ENCODE data around the gene NTF3. TPM values are rescaled to one million over a fixed set of nuclear protein-coding genes. Genes with fewer than 3 reads are reported as not detected.

Gene NTF3
- total RNA-seq, 3 donors from 2014 or later = not detected

DNA sequence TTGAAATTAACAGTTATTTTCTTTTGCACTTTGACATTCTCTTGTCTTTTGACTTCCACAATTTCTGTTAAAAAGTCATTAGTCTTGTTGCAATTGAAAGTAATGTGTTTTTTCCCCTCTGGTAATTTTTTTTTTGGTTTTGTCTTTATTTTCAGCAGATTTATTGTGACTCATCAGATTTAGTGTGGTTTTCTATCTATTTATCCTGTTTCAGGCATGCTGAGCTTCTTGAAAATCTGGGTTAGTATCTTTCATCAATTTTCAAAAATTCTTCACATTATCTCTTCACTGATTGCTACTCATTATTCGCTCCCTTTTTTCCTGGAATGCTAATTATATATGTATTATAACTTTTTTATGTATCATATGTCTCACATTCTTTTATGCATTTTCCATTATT is 15.3 kb upstream of the NTF3 start:
- DNase-seq (no peak), ATAC-seq (no peak)
- Mint-ChIP-seq H3K4me1 (ENCODE audit: low read depth) (no peaks in the 10 kb centered on the region), H3K4me3 (no peak overlapping the region), H3K27me3 (ENCODE audit: low read depth) (peaks cover 8% of the 10 kb centered on the region), H3K36me3 (ENCODE audit: insufficient read depth) (no peaks in the 10 kb centered on the region), H3K9me3 (peaks cover 9% of the 10 kb centered on the region)

DNA sequence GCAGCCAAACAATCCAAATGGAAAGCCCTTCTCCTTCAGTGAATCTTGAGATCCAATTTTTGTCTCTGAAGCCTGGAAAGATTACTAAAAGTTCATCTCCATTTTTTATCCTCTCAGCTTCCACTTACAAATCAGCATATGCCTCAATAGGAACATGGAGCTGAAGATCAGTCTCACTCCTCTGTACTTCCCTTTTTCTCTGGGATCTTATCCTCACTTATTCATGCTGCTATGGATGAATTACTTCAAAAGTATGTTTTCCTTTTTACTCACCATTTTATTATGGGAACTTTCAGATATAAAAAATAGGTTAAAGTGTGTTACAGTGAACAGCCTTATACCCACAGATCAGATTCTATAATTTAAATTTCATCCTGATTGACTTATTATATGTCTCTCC is 14.4 kb upstream of the NTF3 start:
- Mint-ChIP-seq H3K9me3 (peaks cover under 1% of the 10 kb centered on the region), H3K36me3 (ENCODE audit: insufficient read depth) (no peaks in the 10 kb centered on the region), H3K4me1 (ENCODE audit: low read depth) (no peaks in the 10 kb centered on the region), H3K4me3 (no peak overlapping the region), H3K27me3 (ENCODE audit: low read depth) (peaks cover 9% of the 10 kb centered on the region)
- ATAC-seq (no peak), DNase-seq (no peak)

DNA sequence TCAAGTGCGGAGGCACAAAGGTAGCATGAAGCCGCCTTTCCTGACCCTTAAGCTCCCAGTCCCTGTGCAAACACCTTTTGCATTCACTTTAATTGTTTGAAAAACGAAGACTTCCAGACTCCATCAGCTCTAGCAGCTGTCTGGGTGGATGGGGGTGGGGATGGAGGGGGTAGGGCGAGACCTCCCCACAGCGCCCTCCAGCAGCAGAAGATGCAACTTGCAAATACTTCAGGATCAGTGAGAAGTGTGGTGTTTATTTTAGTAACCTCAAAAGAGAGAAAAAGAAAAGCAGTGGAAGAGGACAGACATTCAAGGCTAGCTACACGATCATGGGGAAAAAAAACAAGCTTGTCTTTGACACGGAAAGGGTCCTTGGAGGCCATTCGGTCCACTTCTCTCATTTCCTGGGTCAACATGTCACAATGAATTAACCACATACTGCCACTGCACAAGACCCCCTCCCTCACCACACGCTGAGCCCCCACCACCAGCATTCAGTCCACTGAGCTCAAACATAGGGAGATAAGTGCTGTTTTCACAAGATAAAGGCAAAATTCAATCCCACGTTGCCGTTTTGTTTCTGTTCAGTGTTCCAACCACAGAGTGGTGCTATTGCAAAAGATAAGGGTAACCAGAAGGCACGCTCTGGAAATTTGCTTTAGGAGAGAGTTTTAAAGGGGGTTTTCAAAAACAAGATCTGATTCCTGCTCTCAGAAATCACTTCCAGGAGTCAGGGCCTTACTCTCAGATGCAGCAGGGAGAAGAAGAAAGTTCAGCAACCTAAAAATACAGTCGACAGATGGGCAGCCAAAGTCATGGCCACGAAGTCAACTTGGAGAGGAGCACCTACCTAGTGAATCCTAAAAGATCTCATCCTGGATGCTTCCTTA is 3.3 kb upstream of the NTF3 start:
- H3K4me1 Mint-ChIP-seq (ENCODE audit: low read depth) = peaks cover 9% of the 10 kb centered on the region
- H3K9me3 Mint-ChIP-seq = no peaks in the 10 kb centered on the region
- DNase-seq (no peak), ATAC-seq (no peak)
- no peak overlapping the region for H3K4me3 Mint-ChIP-seq
- H3K27me3 Mint-ChIP-seq (ENCODE audit: low read depth) = peaks cover 43% of the 10 kb centered on the region
- H3K36me3 Mint-ChIP-seq (ENCODE audit: insufficient read depth) = no peaks in the 10 kb centered on the region

DNA sequence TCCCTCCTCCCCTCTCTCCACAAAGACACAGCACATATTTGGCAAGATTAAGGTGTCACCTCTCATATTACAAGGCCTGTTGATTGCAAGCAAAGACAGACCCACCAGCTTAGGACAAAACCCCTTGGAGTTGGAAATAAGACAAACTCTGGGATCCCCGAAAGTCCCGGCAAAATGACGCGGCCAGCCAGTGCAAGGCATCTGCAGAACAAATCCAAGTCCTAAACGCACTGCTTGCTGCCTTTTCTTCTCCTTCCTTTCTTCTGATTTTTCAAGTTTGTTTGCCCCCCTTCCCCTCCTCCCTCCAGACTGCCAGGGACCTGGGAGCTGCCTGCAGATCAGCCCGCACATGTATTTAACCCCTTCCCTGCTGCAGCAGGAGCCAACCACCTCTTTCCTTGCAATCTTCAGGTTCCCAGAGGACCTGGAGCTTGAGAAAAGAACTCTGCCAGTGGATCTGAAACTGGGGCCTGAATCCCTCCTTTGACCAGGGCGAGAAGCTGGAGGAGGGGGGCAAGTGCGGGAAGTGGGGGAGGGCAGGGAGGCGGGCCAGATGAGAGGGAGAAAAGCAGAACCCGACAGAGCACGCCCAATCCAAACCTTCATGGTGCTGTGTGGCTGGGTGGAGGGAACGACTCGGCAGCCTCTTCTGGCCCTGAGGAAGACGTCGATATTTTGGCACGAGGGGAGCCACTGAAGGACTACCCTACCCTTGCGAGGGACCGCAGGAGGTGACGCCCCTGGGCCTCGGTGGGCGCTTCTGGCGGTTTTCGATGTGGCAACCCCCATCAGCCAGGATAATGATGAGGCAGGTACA is 2.0 kb upstream of the NTF3 start:
- ATAC-seq = no peak
- Mint-ChIP-seq H3K36me3 (ENCODE audit: insufficient read depth) (no peaks in the 10 kb centered on the region), H3K27me3 (ENCODE audit: low read depth) (peaks cover 43% of the 10 kb centered on the region), H3K4me1 (ENCODE audit: low read depth) (peaks cover 9% of the 10 kb centered on the region), H3K9me3 (no peaks in the 10 kb centered on the region), H3K4me3 (no peak overlapping the region)
- DNase-seq = no peak

DNA sequence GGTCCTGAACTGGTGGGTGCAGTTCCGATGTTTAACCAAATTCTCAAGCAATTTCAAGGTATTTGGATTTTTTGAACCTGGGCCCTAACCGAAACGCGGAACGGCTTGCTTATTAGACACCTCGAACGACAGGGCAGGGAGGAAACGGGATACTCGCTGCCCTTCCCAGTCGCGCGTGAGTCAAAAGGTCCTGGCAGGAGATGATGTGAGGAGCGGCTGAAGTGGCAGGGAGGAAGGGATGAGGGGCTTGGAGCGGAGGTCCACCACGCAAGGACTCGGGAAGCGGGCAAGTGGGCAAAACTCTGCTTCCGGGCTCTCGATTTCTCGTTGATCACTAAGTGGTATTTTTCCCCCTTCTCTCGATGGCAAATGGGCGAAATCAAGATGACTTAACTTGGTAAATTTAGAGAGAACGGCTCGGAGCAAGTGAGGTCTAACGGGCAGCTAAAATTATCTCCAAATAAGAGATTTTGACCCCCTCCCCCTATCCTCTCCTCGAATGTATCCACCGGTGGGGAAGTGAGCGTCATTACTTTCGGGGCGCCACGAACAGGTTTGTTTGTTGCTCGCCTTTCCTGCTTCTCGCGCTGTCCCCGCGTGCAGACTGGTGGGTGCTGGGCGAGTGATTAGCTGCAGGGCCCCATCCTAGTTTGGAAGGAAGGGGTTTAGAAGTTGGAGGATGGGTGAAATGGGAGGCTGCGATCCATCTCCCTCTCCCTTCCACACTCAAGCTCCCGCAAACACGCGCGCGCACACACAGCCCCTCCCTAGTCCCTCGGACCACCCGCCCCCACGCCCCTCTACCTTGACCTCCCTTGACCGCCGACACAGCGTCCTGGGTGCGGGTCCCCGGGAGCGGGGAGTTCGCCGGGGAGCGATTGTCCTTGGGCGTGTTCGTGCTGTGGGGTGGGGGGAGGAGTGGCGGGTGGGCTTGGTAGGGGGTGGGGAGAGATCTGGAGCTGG is 986 bp upstream of the NTF3 start:
- no peak for DNase-seq
- H3K4me3 Mint-ChIP-seq = no peak overlapping the region
- H3K36me3 Mint-ChIP-seq (ENCODE audit: insufficient read depth) = no peaks in the 10 kb centered on the region
- ATAC-seq = no peak
- peaks cover 9% of the 10 kb centered on the region for H3K4me1 Mint-ChIP-seq (ENCODE audit: low read depth)
- H3K27me3 Mint-ChIP-seq (ENCODE audit: low read depth) = peaks cover 40% of the 10 kb centered on the region
- H3K9me3 Mint-ChIP-seq = no peaks in the 10 kb centered on the region

DNA sequence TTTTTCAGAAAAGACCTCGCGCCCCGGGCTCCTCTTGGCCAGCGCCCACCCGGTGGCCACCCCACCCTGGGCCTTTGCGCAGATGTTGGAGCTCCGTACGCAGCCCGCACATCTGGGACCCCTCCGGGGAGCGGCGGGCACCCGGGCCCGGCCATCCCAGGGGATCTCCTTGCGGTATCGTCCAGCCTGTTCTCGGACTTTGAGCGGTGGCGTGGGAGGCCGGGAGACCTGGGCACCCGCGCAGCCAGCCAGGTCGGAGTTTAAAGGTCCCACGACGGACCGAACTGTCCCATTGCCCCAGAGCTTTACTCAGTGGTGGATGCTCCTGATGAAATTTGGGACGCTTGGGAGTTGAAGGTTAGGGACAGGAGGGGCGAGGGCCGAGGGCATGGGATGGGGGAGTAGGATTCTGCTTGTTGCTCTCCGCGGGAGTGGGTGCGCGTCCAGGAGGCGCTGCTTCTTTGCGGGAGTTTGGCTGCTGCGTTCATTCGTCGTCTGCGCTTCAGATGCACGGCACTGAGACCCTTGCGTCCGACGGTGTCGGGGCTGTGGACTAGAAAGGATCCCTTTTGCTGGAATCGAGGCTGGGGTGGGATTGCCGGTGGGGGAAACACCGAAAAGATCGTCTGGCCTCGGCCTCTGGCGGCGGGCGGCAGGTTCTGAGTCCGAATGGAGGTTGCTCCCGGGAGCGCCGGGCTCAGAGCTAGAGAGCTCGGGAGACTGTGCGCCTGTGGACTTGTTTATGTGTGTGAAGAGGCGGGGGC is 1.4 kb downstream of the NTF3 start:
- Mint-ChIP-seq H3K36me3 (ENCODE audit: insufficient read depth) (no peaks in the 10 kb centered on the region), H3K27me3 (ENCODE audit: low read depth) (peaks cover 47% of the 10 kb centered on the region), H3K4me1 (ENCODE audit: low read depth) (peaks cover 9% of the 10 kb centered on the region), H3K9me3 (no peaks in the 10 kb centered on the region), H3K4me3 (no peak overlapping the region)
- no peak for DNase-seq
- no peak for ATAC-seq

DNA sequence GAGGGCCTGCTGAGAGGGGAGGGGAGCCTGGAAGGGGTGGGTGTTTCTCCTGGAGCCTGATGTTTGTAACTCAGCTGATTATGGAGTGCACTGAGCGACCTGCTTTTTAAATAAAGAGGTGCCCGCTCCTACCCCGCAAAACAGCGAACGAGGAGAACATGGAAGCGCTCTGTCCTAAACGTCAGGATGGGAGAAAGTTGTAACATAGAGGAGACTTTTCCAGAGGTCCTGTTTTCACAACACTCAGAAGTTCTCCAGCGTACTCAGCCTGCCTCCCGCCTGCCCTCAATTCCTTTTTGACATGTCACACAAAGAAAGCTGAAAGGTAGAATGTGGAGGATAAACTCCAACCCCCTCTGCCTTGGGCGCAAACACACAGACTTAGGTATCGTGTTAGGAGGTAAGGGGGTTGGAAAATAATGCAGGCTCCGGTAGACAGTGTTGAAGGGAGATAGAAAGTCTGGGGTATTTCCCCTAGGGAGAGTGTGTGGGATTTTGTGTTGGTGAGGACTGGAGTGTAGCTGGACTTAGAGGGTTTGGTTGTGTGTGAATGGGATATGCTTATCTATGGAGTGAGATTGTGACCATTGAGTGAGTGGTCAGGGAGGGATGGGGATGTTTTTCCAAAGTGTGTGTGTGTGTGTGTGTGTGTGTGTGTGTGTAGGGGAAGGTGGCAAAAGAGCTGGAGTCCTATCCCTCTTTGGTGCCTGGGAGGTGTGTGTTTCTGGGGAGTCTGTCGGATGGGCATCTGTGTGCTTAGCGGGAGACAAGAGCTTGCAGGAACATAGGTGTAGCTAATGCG is 2.1 kb downstream of the NTF3 start:
- ATAC-seq (no peak), DNase-seq (no peak)
- Mint-ChIP-seq H3K9me3 (no peaks in the 10 kb centered on the region), H3K27me3 (ENCODE audit: low read depth) (peaks cover 42% of the 10 kb centered on the region), H3K4me3 (no peak overlapping the region), H3K4me1 (ENCODE audit: low read depth) (peaks cover 9% of the 10 kb centered on the region), H3K36me3 (ENCODE audit: insufficient read depth) (no peaks in the 10 kb centered on the region)

DNA sequence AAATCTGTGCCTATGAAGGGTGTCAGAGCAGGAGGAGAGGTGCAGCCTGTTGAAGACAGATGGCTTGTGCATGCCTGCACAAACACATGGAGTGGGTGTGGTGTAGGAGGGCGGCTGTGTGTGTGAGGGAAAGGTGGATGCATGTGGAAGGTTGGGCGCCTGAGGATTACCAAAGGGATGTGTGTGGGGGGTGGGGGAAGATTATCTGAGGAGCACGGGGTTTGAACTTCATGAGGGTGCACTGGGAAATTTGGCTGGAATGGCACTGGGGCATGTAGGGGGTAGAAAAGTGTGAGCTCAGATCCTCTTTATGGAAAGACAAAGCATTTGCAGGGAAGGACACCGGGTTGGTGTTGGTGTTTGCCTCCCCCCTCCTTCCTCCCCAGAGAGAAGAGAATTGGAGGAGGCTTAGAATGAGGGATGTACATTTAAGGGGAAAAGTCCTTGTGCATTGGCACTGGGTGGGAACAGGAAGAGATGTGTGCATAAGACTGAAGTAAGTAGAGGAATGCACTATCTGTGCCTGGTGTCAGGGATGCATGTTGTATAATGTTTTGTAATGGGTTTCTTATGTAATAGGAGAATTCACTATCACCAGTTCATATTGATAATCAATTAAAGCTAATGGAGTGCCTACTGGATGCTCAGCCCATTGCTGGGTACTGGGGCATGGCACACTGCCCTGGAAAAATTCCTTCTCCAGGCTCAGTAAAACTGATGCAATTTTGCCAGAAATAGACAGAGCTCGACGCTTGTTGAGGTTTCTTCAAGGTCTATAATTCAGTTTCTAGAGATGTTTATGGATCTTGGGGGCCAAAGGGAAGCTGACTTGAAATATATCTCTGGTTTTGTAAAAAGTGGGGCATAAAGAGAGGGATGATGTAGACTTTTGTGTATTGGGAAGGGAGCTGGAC is 3.0 kb downstream of the NTF3 start:
- Mint-ChIP-seq H3K4me3 (no peak overlapping the region), H3K4me1 (ENCODE audit: low read depth) (peaks cover 7% of the 10 kb centered on the region), H3K36me3 (ENCODE audit: insufficient read depth) (no peaks in the 10 kb centered on the region), H3K9me3 (no peaks in the 10 kb centered on the region), H3K27me3 (ENCODE audit: low read depth) (peaks cover 34% of the 10 kb centered on the region)
- DNase-seq (no peak), ATAC-seq (no peak)

DNA sequence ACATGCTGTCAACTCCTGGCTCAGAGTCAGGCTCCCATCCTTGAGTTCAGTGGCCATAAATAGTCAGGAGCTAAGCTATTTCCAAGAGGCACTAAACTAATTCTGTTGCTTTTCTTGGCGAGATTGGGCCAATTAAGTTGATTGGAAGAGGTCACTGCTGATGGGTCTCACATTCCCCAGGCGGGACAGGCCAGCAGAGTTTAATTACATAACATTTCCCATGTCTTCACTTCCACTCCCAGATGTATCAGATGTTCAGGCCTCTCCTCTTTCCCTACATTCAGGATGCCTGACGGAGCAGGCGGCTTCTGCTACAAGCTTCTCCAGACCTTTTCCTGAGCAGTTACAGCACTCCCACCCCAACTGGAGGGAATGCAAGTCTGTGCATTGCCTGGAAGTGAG is 5.3 kb downstream of the NTF3 start:
- DNase-seq = no peak
- H3K4me3 Mint-ChIP-seq = no peak overlapping the region
- peaks cover 16% of the 10 kb centered on the region for H3K27me3 Mint-ChIP-seq (ENCODE audit: low read depth)
- H3K9me3 Mint-ChIP-seq = no peaks in the 10 kb centered on the region
- H3K36me3 Mint-ChIP-seq (ENCODE audit: insufficient read depth) = no peaks in the 10 kb centered on the region
- no peak for ATAC-seq
- H3K4me1 Mint-ChIP-seq (ENCODE audit: low read depth) = no peaks in the 10 kb centered on the region

DNA sequence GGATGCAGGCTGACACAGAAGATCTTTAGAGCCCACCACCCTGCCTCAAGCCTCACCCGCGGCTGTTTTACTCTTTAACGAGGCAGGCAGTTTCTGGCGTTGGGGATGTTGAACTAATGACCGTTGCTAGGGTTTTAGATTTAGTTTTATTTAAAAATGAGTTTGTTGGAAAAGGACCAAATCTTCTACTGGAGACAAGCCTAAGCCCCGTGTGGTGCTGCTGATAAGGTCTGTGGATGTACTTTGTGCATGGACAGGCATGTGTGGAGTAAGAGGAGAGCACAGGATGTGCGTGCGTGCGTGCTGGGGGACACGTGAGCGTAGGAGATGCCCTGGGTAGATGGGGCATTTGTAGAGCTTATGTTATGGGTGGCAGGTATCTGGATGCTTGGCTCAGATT is 5.7 kb downstream of the NTF3 start:
- DNase-seq = no peak
- no peaks in the 10 kb centered on the region for H3K36me3 Mint-ChIP-seq (ENCODE audit: insufficient read depth)
- ATAC-seq = no peak
- H3K27me3 Mint-ChIP-seq (ENCODE audit: low read depth) = peaks cover 12% of the 10 kb centered on the region
- H3K9me3 Mint-ChIP-seq = no peaks in the 10 kb centered on the region
- no peaks in the 10 kb centered on the region for H3K4me1 Mint-ChIP-seq (ENCODE audit: low read depth)
- H3K4me3 Mint-ChIP-seq = no peak overlapping the region

DNA sequence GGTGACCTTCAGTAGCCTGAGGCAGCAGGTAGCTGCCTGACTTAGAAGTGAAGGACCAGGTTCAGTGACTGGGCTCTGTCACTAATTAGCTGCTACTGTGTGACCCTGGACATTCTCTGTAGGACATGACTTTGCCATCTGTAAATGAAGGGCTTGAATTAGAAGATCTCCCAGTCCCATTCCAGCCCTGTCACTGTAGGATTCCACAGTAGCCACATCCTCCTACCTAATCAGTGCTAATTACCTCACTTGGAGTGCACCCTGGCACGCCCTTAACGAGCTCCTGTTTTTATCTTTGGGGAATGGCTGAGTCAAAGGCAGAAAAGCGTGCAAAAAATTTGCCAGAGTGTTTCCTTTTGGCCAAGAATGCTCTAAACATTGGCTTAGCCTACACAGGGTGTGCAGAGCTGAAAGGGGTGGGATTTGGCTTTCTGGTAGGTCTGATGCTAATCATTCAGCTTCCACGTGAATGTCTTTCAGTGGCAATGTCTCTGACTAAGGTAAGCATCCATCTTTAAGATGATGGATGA is 6.8 kb downstream of the NTF3 start:
- ATAC-seq (no peak), DNase-seq (no peak)
- Mint-ChIP-seq H3K27me3 (ENCODE audit: low read depth) (peaks cover 11% of the 10 kb centered on the region), H3K9me3 (no peaks in the 10 kb centered on the region), H3K36me3 (ENCODE audit: insufficient read depth) (no peaks in the 10 kb centered on the region), H3K4me3 (no peak overlapping the region), H3K4me1 (ENCODE audit: low read depth) (no peaks in the 10 kb centered on the region)

DNA sequence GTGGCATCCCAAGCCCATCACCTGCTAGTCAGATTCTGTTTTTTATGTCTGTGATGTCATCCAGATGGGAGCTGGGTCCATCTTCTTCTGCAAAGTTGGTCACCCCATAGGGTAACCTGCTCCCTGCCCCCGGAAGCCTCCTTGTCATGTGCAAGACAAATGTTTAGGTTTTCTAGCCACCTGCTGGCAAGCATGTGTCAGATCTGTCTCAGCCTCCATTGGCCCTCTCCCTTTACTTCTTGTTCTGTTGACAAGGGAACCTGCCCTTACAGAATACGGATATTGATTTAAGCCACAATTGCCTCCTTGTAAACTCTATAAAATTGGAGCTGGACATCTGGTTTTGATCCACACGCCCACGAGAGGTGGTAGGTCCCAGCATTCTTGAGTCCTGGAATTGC is 7.5 kb downstream of the NTF3 start:
- DNase-seq (no peak), ATAC-seq (no peak)
- H3K9me3 Mint-ChIP-seq = no peaks in the 10 kb centered on the region
- no peaks in the 10 kb centered on the region for H3K4me1 Mint-ChIP-seq (ENCODE audit: low read depth)
- no peak overlapping the region for H3K4me3 Mint-ChIP-seq
- peaks cover 15% of the 10 kb centered on the region for H3K27me3 Mint-ChIP-seq (ENCODE audit: low read depth)
- H3K36me3 Mint-ChIP-seq (ENCODE audit: insufficient read depth) = no peaks in the 10 kb centered on the region
